Fibroblast of lung (primary cell): ENCODE measurements around the gene IL17C.

Experiments used
- EZH2 ChIP-seq: IDR thresholded peaks from 2 replicates; pipeline ENCODE4 v1.5.1; 2012; ENCODE audit warnings: low read length, control low read depth, mild to moderate bottlenecking; ENCODE audit errors: missing control alignments
- TF ChIP-seq, protein P1 (sequence below), 2 donors: IDR thresholded peaks in 1 of 2; conservative IDR thresholded peaks in 1 of 2; 1 replicate in 1 of 2; 2 replicates in 1 of 2; pipeline ENCODE4 v1.5.1; 2011 to 2012; ENCODE audit warnings: low read length in 2 of 2, control low read depth in 1 of 2, inconsistent platforms in 1 of 2, low read depth in 1 of 2, mild to moderate bottlenecking in 1 of 2

DNA sequence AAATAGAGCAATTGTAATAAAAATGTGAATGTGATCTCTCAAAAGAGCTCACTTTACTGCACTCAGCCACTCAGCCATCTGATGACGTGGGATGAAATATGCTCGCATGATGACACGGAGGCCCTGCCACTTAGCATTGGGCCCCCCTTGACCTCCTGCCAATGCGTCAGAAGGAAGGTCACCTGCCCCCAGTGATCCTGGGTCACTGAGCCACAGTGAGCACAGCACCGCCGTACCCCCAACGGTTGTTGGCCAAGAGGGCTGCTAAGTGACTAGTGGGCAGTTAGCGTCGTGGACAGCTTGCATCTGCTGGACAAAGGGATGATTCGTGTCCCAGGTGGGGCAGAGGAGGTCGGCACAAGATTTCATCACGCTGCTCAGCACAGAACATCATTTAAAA, 45.3 kb upstream of the IL17C start:
- TF ChIP-seq, protein P1, sequence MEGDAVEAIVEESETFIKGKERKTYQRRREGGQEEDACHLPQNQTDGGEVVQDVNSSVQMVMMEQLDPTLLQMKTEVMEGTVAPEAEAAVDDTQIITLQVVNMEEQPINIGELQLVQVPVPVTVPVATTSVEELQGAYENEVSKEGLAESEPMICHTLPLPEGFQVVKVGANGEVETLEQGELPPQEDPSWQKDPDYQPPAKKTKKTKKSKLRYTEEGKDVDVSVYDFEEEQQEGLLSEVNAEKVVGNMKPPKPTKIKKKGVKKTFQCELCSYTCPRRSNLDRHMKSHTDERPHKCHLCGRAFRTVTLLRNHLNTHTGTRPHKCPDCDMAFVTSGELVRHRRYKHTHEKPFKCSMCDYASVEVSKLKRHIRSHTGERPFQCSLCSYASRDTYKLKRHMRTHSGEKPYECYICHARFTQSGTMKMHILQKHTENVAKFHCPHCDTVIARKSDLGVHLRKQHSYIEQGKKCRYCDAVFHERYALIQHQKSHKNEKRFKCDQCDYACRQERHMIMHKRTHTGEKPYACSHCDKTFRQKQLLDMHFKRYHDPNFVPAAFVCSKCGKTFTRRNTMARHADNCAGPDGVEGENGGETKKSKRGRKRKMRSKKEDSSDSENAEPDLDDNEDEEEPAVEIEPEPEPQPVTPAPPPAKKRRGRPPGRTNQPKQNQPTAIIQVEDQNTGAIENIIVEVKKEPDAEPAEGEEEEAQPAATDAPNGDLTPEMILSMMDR (conservative IDR thresholded peaks at IDR 0.05 in 1 of 2, IDR thresholded peaks at IDR 0.05 in 1 of 2; ENCODE audit: low read depth in 1 of 2, low read length in 2 of 2), result no peak
- TF ChIP-seq EZH2, result no peak
